Ovary (tissue), 9 donors: ENCODE measurements around the gene SNTA1. TPM values are rescaled to one million over a fixed set of nuclear protein-coding genes. Genes with fewer than 3 reads are reported as not detected.

Source experiments
- DNase-seq, 5 donors: peaks; one replicate each; pipeline ENCODE4 v3.0.0-alpha.2; 2019 to 2020
- H3K27ac ChIP-seq, 2 donors: fragments of 200-600 bp; one replicate each; pipeline versions ENCODE4 v1.5.1 to v1.8.0; 2019 to 2022
- H3K27me3 ChIP-seq: fragments of 200-600 bp; one replicate; pipeline ENCODE4 v1.8.0; 2022
- H3K36me3 ChIP-seq: fragments of 200-600 bp; sonication (generic); one replicate; pipeline ENCODE4 v1.5.1; 2019
- H3K4me1 ChIP-seq: one replicate; pipeline ENCODE4 v1.8.1; 2013; ENCODE audit warnings: mild to moderate bottlenecking, moderate library complexity; ENCODE audit not compliant: insufficient read depth
- H3K4me3 ChIP-seq: fragments of 200-600 bp; sonication (generic); one replicate; pipeline ENCODE4 v1.5.1; 2017
- H3K9me3 ChIP-seq, 2 donors: fragments of 200-600 bp in 1 of 2; sonication (generic) in 1 of 2; one replicate each; pipeline versions ENCODE4 v1.5.1 to v1.8.1; 2013 to 2019; ENCODE audit warnings: mild to moderate bottlenecking in 1 of 2, moderate library complexity in 1 of 2
- CTCF ChIP-seq, 3 donors: fragments of 450-650 bp in 2 of 3; fragments of 200-600 bp in 1 of 3; IDR thresholded peaks; one replicate each; pipeline versions ENCODE4 v1.5.1 to v1.8.0; 2016 to 2022; ENCODE audit warnings: antibody characterized with exemption in 3 of 3, mild to moderate bottlenecking in 1 of 3
- EP300 ChIP-seq: sonication (generic); formaldehyde crosslinking; IDR thresholded peaks from one replicate; pipeline ENCODE4 v1.6.1; 2017; ENCODE audit warnings: antibody characterized with exemption
- POLR2A ChIP-seq: fragments of 450-650 bp; IDR thresholded peaks from one replicate; pipeline ENCODE4 v1.6.1; 2017; ENCODE audit warnings: antibody characterized with exemption, mild to moderate bottlenecking, moderate library complexity
- WGBS, 3 donors: extraction: QIAGEN DNeasy Blood & Tissue Kit in 1 of 3; methylation state at CpG; one replicate each; pipeline versions ENCODE4 v1.1.5 to v1.1.7; 2013 to 2017; 5-methylcytosine and 5-hydroxymethylcytosine counted together
- intact Hi-C, 4 donors: fragments of 100-400 bp; cut with DNase I; formaldehyde crosslinking; loops; one replicate each; pipeline versions ENCODE4 v1.11.0 to v1.15.1; 2022 to 2023
- polyA plus RNA-seq, 2 donors: library from polyadenylated mRNA; stranded (reverse); fragments of 200-250 nt in 1 of 2; fragments of 350-450 nt in 1 of 2; fragmentation: Illumina TruSeq in 1 of 2; extraction: RNeasy Lipid Tissue Mini Kit (QIAGEN cat#74804) in 1 of 2; gene quantifications; one replicate each; pipeline ENCODE4 v1.2.3, GENCODE V29; 2013 to 2014
- total RNA-seq, 7 donors: library from RNA; depleted of rRNA in 2 of 7; stranded (reverse); fragments of >200 nt in 2 of 7; fragmentation: NEBNext Ultra II Directional in 3 of 7; extraction: Animal tissue kit (Norgen Biotek cat#: 25700) in 3 of 7; gene quantifications; one replicate each; pipeline versions ENCODE4 v1.1.0 to v1.2.4, GENCODE V29; 2016 to 2023
- donor health status: DM: no; HTN: no; CAD: no; lungs with moderate emphysema.
- donor health status: DM: no; HTN: no; CAD: no.
- donor health status: Bipolar disorder and iron deficiency.
- donor health status: DM: yes; HTN: yes; CAD: no.
- donor health status: DM: no; HTN: no; CAD: no.
- donor health status: DM: yes; HTN: yes; CAD: no.

The SNTA1 gene
- total and polyA plus RNA-seq, 9 donors = 6.3 to 31.5 (median 20.2) TPM

- intact Hi-C loops = no loop called here
- Histone ChIP-seq H3K9me3 (no peaks in the 10 kb centered on the region), H3K4me1 (no peaks in the 10 kb centered on the region), H3K36me3 (no peaks in the 10 kb centered on the region), H3K4me3 (no peak overlapping the region), H3K27ac (no peak overlapping the region), H3K27me3 (no peaks in the 10 kb centered on the region)
- TF ChIP-seq EP300 (no peak), POLR2A (no peak), CTCF (IDR thresholded peaks at IDR 0.05) (no peak)
- DNase-seq = no peak
- 88 to 92% (median 91%) methylated on average over 4 of the region's 4 CpGs for WGBS, 3 donors
These were observed 69.6 kb downstream of the SNTA1 start for GRCh38 chr20:33373735-33374605.

- H3K36me3 ChIP-seq = no peaks in the 10 kb centered on the region
- no peak for TF ChIP-seq CTCF (IDR thresholded peaks at IDR 0.05)
- TF ChIP-seq EP300 = no peak
- TF ChIP-seq POLR2A = no peak
- H3K9me3 ChIP-seq = no peaks in the 10 kb centered on the region
- H3K27me3 ChIP-seq = no peaks in the 10 kb centered on the region
- no peak overlapping the region for H3K27ac ChIP-seq
- H3K4me1 ChIP-seq = no peaks in the 10 kb centered on the region
- 83 to 96% (median 90%) methylated on average over 4 of the region's 4 CpGs for WGBS, 3 donors
- intact Hi-C loops = no loop called here
- DNase-seq = no peak
- H3K4me3 ChIP-seq = no peak overlapping the region
These were observed 70.5 kb downstream of the SNTA1 start for GRCh38 chr20:33372993-33373441.

GRCh38 chr20:33370291-33370690 lies 73.3 kb downstream of the SNTA1 start:
- H3K4me3 ChIP-seq = no peak overlapping the region
- TF ChIP-seq EP300 = no peak
- H3K27ac ChIP-seq = no peak overlapping the region
- no peaks in the 10 kb centered on the region for H3K36me3 ChIP-seq
- 89 to 92% (median 89%) methylated on average over 8 of the region's 8 CpGs for WGBS, 3 donors
- H3K4me1 ChIP-seq = no peaks in the 10 kb centered on the region
- H3K27me3 ChIP-seq = no peaks in the 10 kb centered on the region
- intact Hi-C loops = no loop called here
- DNase-seq = no peak
- H3K9me3 ChIP-seq = no peaks in the 10 kb centered on the region

GRCh38 chr20:33362898-33363297 lies 80.7 kb downstream of the SNTA1 start:
- Histone ChIP-seq H3K27me3 (no peaks in the 10 kb centered on the region), H3K36me3 (no peaks in the 10 kb centered on the region), H3K4me3 (no peak overlapping the region), H3K4me1 (no peaks in the 10 kb centered on the region), H3K27ac (no peak overlapping the region), H3K9me3 (no peaks in the 10 kb centered on the region)
- intact Hi-C loops = no loop called here
- no peak for DNase-seq
- no peak for TF ChIP-seq EP300
- no peak for TF ChIP-seq CTCF (IDR thresholded peaks at IDR 0.05)
- TF ChIP-seq POLR2A = no peak
- 47 to 62% (median 58%) methylated on average over 1 of the region's 1 CpG for WGBS, 3 donors
